Gastroesophageal sphincter (tissue), 3 donors: Measurements from ENCODE around the gene GGT1.

ENCODE experiments used
- CTCF ChIP-seq, 4 experiments: fragments of 200-600 bp in 2 of 4; fragments of 450-650 bp in 2 of 4; sonication (generic) in 1 of 4; IDR thresholded peaks; one replicate each; pipeline ENCODE4 v1.5.1; 2017 to 2019; ENCODE audit warnings: antibody characterized with exemption in 4 of 4, mild to moderate bottlenecking in 2 of 4, moderate library complexity in 2 of 4
- EP300 ChIP-seq: sonication (generic); formaldehyde crosslinking; IDR thresholded peaks from one replicate; pipeline ENCODE4 v1.6.1; 2017; ENCODE audit warnings: antibody characterized with exemption, mild to moderate bottlenecking
- POLR2A ChIP-seq, 2 donors: fragments of 450-650 bp; IDR thresholded peaks; one replicate each; pipeline ENCODE4 v1.6.1; 2017; ENCODE audit warnings: antibody characterized with exemption in 2 of 2, mild to moderate bottlenecking in 2 of 2, moderate library complexity in 1 of 2
- POLR2AphosphoS5 ChIP-seq: sonication (generic); formaldehyde crosslinking; IDR thresholded peaks from one replicate; pipeline ENCODE4 v1.6.1; 2017; ENCODE audit warnings: antibody characterized with exemption

GRCh38 chr22:24585461-24585860, 17.5 kb upstream of the GGT1 start:
- TF ChIP-seq CTCF (IDR thresholded peaks at IDR 0.05): no peak
- TF ChIP-seq POLR2A (IDR thresholded peaks at IDR 0.05): no peak
- TF ChIP-seq EP300: no peak
- no peak for TF ChIP-seq POLR2AphosphoS5
